ENCODE data around the gene ZNF460. TPM values are rescaled to one million over a fixed set of nuclear protein-coding genes. Genes with fewer than 3 reads are reported as not detected.

Gene ZNF460
- total RNA-seq, 1 experiment from 2014 or later: 76.3 TPM

DNA sequence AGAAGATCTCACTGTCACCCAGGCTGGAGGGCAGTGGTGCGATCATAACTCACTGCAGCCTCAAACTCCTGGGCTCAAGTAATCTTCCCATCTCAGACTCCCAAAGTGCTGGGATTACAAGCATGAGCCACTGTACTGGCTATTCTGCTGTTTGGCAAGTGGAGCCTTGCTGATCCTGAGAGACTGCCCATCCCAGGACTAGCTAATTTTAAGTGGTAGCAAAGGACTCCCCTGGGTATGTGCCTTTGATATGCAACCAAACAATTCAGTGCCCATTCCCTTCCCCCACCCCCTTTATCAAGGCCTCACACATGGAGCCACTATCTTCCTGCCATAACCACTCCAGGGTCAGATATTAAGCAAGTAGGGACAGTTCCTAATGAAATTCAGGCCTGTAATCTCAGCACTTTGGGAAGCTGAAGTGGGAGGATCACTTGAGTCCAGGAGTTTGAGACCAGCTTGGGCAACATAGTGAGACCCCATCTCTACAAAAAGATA lies 17.0 kb upstream of the ZNF460 start:
- Histone ChIP-seq H3K27me3 (ENCODE audit: control insufficient read depth, insufficient read depth, low read length) (no peaks in the 10 kb centered on the region), H3K36me3 (ENCODE audit: control insufficient read depth, insufficient read depth, low read length) (no peaks in the 10 kb centered on the region), H3K4me3 (ENCODE audit: low read depth in 2 of 2, low read length in 2 of 2) (no peak overlapping the region), H3K9me3 (ENCODE audit: control insufficient read depth, insufficient read depth, low read depth, low read length) (no peaks in the 10 kb centered on the region), H3K4me1 (ENCODE audit: control insufficient read depth, insufficient read depth, low read length) (no peaks in the 10 kb centered on the region), H3K27ac (ENCODE audit: low read length) (no peak overlapping the region)
- intact Hi-C loops (cut with micrococcal nuclease; ENCODE audit: unreplicated experiment): no loop called here
- ChIA-PET CTCF (interaction anchor here (0.6 kb wide), 1 partner anchor 186 kb away, joined by 5 read pairs; no protein-coding TSS in a partner anchor), POLR2A (no interaction called here)
- in situ Hi-C loops (cut with HindIII; ENCODE audit: low pct_unique_long_range_greater_than_20kb, low sequenced_read_pairs): no loop called here
- TF ChIP-seq POLR2AphosphoS5 (IDR thresholded peaks at IDR 0.05; ENCODE audit: low read depth, low read length): no peak
- no peak for TF ChIP-seq TCF7L2 (IDR thresholded peaks at IDR 0.05; ENCODE audit: low read depth, low read length)
- no peak for TF ChIP-seq SIN3A (IDR thresholded peaks at IDR 0.05; ENCODE audit: borderline replicate concordance, insufficient read depth, low read depth, low read length)
- TF ChIP-seq, protein P1, sequence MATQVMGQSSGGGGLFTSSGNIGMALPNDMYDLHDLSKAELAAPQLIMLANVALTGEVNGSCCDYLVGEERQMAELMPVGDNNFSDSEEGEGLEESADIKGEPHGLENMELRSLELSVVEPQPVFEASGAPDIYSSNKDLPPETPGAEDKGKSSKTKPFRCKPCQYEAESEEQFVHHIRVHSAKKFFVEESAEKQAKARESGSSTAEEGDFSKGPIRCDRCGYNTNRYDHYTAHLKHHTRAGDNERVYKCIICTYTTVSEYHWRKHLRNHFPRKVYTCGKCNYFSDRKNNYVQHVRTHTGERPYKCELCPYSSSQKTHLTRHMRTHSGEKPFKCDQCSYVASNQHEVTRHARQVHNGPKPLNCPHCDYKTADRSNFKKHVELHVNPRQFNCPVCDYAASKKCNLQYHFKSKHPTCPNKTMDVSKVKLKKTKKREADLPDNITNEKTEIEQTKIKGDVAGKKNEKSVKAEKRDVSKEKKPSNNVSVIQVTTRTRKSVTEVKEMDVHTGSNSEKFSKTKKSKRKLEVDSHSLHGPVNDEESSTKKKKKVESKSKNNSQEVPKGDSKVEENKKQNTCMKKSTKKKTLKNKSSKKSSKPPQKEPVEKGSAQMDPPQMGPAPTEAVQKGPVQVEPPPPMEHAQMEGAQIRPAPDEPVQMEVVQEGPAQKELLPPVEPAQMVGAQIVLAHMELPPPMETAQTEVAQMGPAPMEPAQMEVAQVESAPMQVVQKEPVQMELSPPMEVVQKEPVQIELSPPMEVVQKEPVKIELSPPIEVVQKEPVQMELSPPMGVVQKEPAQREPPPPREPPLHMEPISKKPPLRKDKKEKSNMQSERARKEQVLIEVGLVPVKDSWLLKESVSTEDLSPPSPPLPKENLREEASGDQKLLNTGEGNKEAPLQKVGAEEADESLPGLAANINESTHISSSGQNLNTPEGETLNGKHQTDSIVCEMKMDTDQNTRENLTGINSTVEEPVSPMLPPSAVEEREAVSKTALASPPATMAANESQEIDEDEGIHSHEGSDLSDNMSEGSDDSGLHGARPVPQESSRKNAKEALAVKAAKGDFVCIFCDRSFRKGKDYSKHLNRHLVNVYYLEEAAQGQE (IDR thresholded peaks at IDR 0.05; ENCODE audit: insufficient read depth in 1 of 2, low read depth in 2 of 2, low read length in 1 of 2): no peak
- TF ChIP-seq, protein P2, sequence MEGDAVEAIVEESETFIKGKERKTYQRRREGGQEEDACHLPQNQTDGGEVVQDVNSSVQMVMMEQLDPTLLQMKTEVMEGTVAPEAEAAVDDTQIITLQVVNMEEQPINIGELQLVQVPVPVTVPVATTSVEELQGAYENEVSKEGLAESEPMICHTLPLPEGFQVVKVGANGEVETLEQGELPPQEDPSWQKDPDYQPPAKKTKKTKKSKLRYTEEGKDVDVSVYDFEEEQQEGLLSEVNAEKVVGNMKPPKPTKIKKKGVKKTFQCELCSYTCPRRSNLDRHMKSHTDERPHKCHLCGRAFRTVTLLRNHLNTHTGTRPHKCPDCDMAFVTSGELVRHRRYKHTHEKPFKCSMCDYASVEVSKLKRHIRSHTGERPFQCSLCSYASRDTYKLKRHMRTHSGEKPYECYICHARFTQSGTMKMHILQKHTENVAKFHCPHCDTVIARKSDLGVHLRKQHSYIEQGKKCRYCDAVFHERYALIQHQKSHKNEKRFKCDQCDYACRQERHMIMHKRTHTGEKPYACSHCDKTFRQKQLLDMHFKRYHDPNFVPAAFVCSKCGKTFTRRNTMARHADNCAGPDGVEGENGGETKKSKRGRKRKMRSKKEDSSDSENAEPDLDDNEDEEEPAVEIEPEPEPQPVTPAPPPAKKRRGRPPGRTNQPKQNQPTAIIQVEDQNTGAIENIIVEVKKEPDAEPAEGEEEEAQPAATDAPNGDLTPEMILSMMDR (IDR thresholded peaks at IDR 0.05): no peak
- BruUV-seq (replicated peaks): no TSS peak
- DNase-seq (ENCODE audit: low read depth, low spot score) (no peak), ATAC-seq (no peak)

- ChIA-PET CTCF (no interaction called here), POLR2A (no interaction called here)
- Histone ChIP-seq H3K36me3 (ENCODE audit: control insufficient read depth, insufficient read depth, low read length) (no peaks in the 10 kb centered on the region), H3K4me3 (ENCODE audit: low read depth in 2 of 2, low read length in 2 of 2) (no peak overlapping the region), H3K27ac (ENCODE audit: low read length) (no peak overlapping the region), H3K4me1 (ENCODE audit: control insufficient read depth, insufficient read depth, low read length) (no peaks in the 10 kb centered on the region), H3K27me3 (ENCODE audit: control insufficient read depth, insufficient read depth, low read length) (no peaks in the 10 kb centered on the region), H3K9me3 (ENCODE audit: control insufficient read depth, insufficient read depth, low read depth, low read length) (no peaks in the 10 kb centered on the region)
- ATAC-seq: no peak
- BruUV-seq (replicated peaks): no TSS peak
- no peak for DNase-seq (ENCODE audit: low read depth, low spot score)
- TF ChIP-seq, protein P2 (IDR thresholded peaks at IDR 0.05): no peak
- TF ChIP-seq TCF7L2 (IDR thresholded peaks at IDR 0.05; ENCODE audit: low read depth, low read length) (no peak), SIN3A (IDR thresholded peaks at IDR 0.05; ENCODE audit: borderline replicate concordance, insufficient read depth, low read depth, low read length) (no peak)
- TF ChIP-seq, protein P1 (IDR thresholded peaks at IDR 0.05; ENCODE audit: insufficient read depth in 1 of 2, low read depth in 2 of 2, low read length in 1 of 2): no peak
- intact Hi-C loops (cut with micrococcal nuclease; ENCODE audit: unreplicated experiment) (no loop called here), in situ Hi-C loops (cut with HindIII; ENCODE audit: low pct_unique_long_range_greater_than_20kb, low sequenced_read_pairs) (no loop called here)
These were observed 13.0 kb upstream of the ZNF460 start for GRCh38 chr19:57267291-57267690.
